ENCODE data around the gene TMLHE.
"Not testable (repeated sequence)": the region's sequence is repeated elsewhere in the genome, so short reads cannot be mapped to it uniquely, and the experiment has no call there.

TMLHE gene, protein sequence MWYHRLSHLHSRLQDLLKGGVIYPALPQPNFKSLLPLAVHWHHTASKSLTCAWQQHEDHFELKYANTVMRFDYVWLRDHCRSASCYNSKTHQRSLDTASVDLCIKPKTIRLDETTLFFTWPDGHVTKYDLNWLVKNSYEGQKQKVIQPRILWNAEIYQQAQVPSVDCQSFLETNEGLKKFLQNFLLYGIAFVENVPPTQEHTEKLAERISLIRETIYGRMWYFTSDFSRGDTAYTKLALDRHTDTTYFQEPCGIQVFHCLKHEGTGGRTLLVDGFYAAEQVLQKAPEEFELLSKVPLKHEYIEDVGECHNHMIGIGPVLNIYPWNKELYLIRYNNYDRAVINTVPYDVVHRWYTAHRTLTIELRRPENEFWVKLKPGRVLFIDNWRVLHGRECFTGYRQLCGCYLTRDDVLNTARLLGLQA

DNA sequence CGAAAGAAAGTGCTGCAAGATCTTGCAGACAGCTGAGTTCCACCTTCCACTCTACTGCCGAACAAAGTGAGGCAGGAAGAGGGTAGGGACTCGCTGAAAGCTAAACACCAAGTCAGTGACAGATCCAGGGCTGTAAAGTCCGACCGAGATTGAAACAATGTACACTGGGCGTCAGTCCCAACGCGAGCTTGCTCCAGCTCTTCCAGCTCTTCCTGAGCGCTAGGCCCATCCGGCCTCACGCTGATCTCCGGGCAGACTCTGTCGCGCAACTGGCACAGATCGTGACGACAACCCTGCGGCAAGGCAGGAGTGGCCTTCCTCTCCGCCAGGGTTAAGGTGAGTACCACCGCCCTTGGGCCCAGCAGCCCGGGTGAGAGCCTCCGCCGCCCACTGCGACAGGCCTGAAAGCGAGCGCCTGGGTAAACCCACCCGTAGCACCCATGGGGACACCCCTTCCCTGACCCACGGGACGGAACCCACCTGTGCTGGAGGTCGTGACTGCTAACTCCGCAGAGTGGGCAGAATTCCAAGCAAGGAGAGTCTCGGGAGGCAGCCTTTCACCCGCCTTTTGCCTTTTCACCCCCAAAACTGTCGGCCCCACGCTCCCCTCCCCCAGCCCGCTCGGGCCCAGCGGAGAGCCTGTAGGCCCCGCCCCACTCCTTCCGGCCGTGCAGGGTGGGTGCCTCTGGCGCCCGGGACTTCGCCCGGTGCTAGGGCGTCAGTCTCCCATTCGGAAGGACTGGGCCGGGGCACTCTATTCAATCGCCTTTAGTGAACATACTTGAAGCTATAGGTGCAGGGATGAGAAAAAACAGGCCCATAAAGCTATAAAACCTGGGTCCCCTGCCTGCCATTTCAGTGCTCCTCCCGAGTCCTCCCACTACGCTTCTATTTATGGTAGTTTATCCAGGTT is at the start of gene TMLHE, which contains the start of gene SPRY3:
Gene TMLHE (minus strand): TSS at position 641 of the 913 bp plus-strand sequence. CDS start 67,676 bp downstream, outside the sequence.
Gene SPRY3 (plus strand): TSS at position 275 of the 913 bp plus-strand sequence.
- DNase-seq = peak; percentile 61

DNA sequence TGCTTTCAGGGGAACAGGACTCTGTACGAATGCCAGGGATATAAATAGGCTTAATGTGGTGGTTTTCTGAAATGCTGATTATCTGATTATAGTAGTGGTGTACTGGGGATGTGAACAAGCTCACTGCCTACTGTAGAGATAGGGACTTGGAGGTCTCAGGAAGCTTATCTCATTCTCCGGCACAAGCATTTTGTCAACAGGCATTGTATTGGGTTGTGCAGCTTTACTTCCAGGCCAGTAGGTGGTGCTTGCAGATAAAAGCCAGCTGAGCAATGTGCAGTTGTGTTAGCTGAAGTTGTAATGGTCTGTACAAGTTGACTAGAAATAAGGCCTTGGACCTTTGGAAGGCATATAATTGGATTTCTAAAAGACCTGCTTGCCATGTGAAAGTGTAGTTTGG is 49.5 kb upstream of the TMLHE start:
- no peak for DNase-seq

DNA sequence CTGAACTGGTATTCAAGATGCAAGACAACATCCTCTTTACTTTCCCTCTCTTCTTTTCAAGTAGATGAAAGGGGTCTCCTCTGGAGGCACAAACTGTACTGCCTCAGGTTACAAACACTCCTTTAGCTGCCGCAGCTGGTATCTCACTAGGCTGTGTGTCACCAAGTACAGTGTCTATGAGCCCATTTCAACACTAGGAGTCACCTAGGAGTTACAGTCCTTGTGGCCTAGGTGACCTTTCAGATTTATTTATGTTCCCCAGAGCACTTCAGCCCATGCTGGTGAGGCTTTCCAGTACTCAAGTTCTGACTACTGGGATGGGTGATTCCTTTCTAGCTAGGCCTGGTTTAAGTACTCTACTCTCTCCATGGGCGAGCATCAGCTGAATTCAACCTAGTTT is 32.4 kb upstream of the TMLHE start:
- DNase-seq = no peak

GRCh38 chrX:155643240-155643639 is 30.5 kb upstream of the TMLHE start:
- DNase-seq = no peak

GRCh38 chrX:155641371-155641770 is 28.6 kb upstream of the TMLHE start:
- not testable (repeated sequence) for DNase-seq

DNA sequence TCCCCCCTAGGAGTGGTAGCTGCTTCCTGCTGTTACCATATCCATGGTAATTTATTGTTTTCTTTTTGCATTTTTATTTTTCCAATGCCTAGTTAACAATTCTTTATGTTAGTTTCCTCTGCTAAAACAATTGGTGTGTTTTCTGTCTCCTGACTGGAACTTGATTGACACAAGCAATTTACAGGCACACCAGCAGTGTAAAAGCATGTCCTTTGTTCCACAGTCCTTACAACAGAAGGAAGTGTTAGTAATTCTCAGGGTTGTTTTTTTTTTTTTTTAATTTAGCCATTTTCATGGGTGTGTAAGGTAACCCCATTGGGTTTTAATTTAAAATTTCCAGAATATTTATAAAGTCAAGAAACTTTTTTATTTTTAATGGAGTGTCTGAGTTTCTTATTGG is 25.0 kb upstream of the TMLHE start:
- DNase-seq = no peak

GRCh38 chrX:155635019-155635418 is 22.3 kb upstream of the TMLHE start:
- DNase-seq = not testable (repeated sequence)

- DNase-seq = no peak
Observed at GRCh38 chrX:155632431-155633100, 19.8 kb upstream of the TMLHE start.

- DNase-seq = not testable (repeated sequence)
Observed at GRCh38 chrX:155620110-155620509, 7.4 kb upstream of the TMLHE start.

DNA sequence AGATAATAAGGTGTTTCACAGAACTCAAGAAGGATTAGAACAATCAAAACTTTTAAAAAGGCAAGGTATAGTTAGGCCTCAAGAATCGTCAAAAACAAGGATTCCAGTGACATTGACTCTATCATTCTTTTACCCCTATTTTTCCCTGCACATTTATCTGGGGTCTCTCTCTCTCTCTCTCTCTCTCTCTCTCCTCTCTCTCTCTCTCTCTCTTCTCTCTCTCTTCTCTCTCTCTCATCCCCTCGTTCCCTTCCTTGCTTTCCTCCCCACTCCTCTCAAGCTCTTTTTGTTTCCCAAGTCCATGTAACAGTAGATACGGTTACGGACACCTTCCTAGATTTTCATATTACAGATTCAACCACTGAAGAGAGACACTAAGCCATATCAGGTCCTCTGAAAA is 3.2 kb upstream of the TMLHE start:
- no peak for DNase-seq

- DNase-seq = no peak
Observed at GRCh38 chrX:155613927-155614559, 1.3 kb upstream of the TMLHE start.

GRCh38 chrX:155611302-155611701 is 1.4 kb downstream of the TMLHE start:
- no peak for DNase-seq

- no peak for DNase-seq
Observed at GRCh38 chrX:155592981-155593380, 19.8 kb downstream of the TMLHE start.

DNA sequence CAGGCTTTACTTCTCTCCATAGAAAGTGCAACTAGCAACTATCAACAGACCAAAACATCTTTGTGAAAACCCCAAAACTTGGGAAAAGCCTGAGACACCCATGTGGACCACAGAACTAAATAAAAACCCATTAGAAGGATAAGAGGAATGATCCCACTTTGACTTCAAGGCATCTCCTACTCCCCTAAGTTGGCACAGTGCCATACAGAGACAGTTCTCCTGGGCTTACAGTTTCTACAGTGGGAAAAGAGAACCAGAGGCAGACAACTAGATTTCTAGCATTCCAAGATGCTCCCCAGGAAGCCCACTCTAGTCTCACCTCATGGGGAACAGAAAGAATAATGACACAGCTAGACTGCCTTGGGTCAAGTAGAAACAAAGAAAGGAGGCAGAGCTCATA is 20.4 kb downstream of the TMLHE start:
- DNase-seq = no peak

GRCh38 chrX:155577682-155578081 is 35.1 kb downstream of the TMLHE start:
- DNase-seq = no peak

- DNase-seq = no peak
Observed at GRCh38 chrX:155563099-155563498, 49.7 kb downstream of the TMLHE start.

- DNase-seq = no peak
Observed at GRCh38 chrX:155544881-155545280, 67.9 kb downstream of the TMLHE start.

DNA sequence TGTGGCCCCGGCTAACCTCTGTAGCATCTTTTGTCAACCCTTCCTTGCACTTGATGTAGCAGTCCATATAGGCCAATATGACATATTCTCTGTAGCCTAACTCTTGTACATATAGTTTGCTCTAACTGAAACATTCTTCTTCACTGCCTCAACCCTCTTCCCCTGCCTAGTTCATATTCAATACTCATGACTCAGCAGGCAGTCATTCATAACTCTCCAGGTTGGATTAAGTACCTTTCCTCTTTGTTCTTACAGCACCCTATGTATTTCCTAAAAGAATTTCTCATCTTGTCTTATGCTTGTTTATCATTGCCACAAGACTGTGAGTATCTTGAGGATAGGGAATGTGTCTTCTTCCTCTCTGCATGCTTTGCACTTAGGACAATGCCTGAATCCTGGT is 76.9 kb downstream of the TMLHE start:
- no peak for DNase-seq

- DNase-seq = no peak
Observed at GRCh38 chrX:155534800-155535199, 78.0 kb downstream of the TMLHE start.

- DNase-seq = not testable (repeated sequence)
Observed at GRCh38 chrX:155527023-155527422, 85.7 kb downstream of the TMLHE start.

DNA sequence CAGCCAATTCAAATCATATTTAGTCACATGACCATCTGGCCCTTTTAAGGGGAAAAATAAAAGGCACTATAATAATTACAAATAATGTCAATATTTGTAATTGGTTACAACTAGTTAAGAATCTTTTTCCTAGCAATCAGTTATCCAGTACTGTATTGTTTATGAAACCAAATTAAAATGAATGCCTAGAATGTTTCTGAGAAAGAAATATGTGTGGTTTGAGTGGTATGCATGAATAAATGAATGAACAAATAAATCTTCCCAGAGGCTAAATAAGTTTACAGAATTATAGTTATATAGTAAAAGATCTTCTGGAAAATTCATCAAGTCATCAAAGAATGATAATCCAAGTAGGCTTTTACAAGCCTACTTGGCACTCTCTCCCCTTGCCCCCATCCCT is 98.5 kb downstream of the TMLHE start:
- DNase-seq = no peak

- DNase-seq = no peak
Observed at GRCh38 chrX:155505296-155505695, 107.5 kb downstream of the TMLHE start.

GRCh38 chrX:155495134-155495533 is 117.6 kb downstream of the TMLHE start:
- DNase-seq = not testable (repeated sequence)

Measured in activated CD4-positive, CD25-positive, alpha-beta regulatory T cell treated with anti-CD3 and anti-CD28 coated beads, Interleukin-2, amount 50 U/mL, for 72 hours (primary cell).